HepG2 (cell line): ENCODE data around the gene GUCY2C.

Experiments used
- CEBPB ChIP-seq: IDR thresholded peaks from 2 replicates; pipeline ENCODE4 v1.6.1; 2011; ENCODE audit warnings: low read depth, low read length, improper control_type of control experiment, borderline replicate concordance
- CTCF ChIP-seq: sonication (generic); formaldehyde crosslinking; IDR thresholded peaks from 2 replicates; pipeline ENCODE4 v1.5.0; 2020; ENCODE audit warnings: mild to moderate bottlenecking, missing genetic modification reagents, moderate library complexity
- HCFC1 ChIP-seq: fragments of 150-350 bp; IDR thresholded peaks from 2 replicates; pipeline ENCODE4 v1.6.1; 2014; ENCODE audit warnings: low read depth, low read length
- NR3C1 ChIP-seq: sonication (generic); formaldehyde crosslinking; IDR thresholded peaks from 2 replicates; pipeline ENCODE4 v1.4.0; 2020; ENCODE audit warnings: missing genetic modification reagents
- PCBP2 ChIP-seq: fragments of 200-400 bp; formaldehyde crosslinking; optimal IDR thresholded peaks from 2 replicates; pipeline ENCODE3; 2018; ENCODE audit warnings: low read length, low read depth; ENCODE audit not compliant: poor library complexity, severe bottlenecking
- YY1 ChIP-seq: IDR thresholded peaks from 2 replicates; pipeline ENCODE4 v1.6.1; 2011; ENCODE audit warnings: low read length, low read depth, moderate library complexity, mild to moderate bottlenecking; ENCODE audit not compliant: insufficient read depth, insufficient replicate concordance
- ZSCAN20 ChIP-seq: sonication (generic); formaldehyde crosslinking; IDR thresholded peaks from 2 replicates; pipeline ENCODE4 v1.4.0; 2020; ENCODE audit warnings: missing genetic modification reagents, mild to moderate bottlenecking, borderline replicate concordance

GRCh38 chr12:14664434-14665023 is 31.9 kb downstream of the GUCY2C start:
- TF ChIP-seq PCBP2 (no peak), HCFC1 (no peak), YY1 (no peak), CTCF (CRISPR knock-in tag) (peak; percentile 18; the same call in 1 of the 2 replicates), ZSCAN20 (CRISPR knock-in tag) (no peak), NR3C1 (CRISPR knock-in tag) (no peak), CEBPB (no peak)
